AG04449 (cell line): Measurements from ENCODE around the gene SDHAF4.
"Not testable (repeated sequence)": the region's sequence is repeated elsewhere in the genome, so short reads cannot be mapped to it uniquely, and the experiment has no call there.

ENCODE experiments used
- CTCF ChIA-PET: fragments of 350-600 bp; formaldehyde crosslinking; extraction: SDS; loops from one replicate; lab custom pipeline; 2021; ENCODE audit warnings: antibody characterized with exemption; lab: Yijun Ruan, JAX
- POLR2A ChIA-PET: fragments of 400-600, 350-600 bp; formaldehyde crosslinking; extraction: SDS; loops from one replicate; lab custom pipeline; 2020; ENCODE audit warnings: antibody characterized with exemption, inconsistent platforms; lab: Yijun Ruan, JAX
- DNase-seq: peaks from one replicate; pipeline ENCODE4 v3.0.0-alpha.2; 2010; ENCODE audit warnings: low read depth, low spot score
- H3K4me3 ChIP-seq: 2 replicates; pipeline ENCODE4 v1.5.1; 2011; ENCODE audit warnings: low read depth, mild to moderate bottlenecking, control low read depth, low read length
- CTCF ChIP-seq: IDR thresholded peaks from one replicate; pipeline ENCODE4 v1.5.1; 2011; ENCODE audit warnings: mild to moderate bottlenecking, moderate library complexity, low read length, control low read depth, inconsistent platforms; ENCODE audit not compliant: insufficient read depth; ENCODE audit errors: missing control alignments

Gene SDHAF4

DNA sequence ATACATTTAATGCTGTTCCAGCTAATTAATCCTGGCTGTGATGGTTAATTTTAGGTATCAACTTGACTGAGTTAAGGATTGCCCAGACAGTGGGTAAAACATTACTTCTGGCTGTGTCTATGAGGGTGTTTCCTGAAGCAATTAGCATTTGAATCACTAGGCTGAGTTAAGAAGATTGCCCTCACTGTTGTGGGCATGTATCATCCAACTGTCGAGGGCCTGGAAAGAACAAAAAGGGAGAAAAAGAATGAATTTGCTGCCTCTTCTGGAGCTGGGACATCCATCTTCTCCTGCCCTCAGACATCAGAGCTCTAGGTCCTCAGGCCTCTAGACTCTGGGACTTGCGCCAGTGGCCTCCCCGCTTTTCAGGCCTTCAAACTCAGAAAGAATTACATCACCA is 34.3 kb downstream of the SDHAF4 start:
- POLR2A ChIA-PET: no interaction called here
- CTCF ChIA-PET: interaction anchor here (1.4 kb wide), 1 partner anchor 10 kb away, joined by 3 read pairs; no protein-coding TSS in a partner anchor
- H3K4me3 ChIP-seq: no peak overlapping the region
- DNase-seq: no peak
- no peak for TF ChIP-seq CTCF

GRCh38 chr6:70604254-70604653 is 37.5 kb downstream of the SDHAF4 start:
- POLR2A ChIA-PET: no interaction called here
- CTCF ChIA-PET: no interaction called here
- DNase-seq: no peak
- H3K4me3 ChIP-seq: no peak overlapping the region
- no peak for TF ChIP-seq CTCF

- DNase-seq, H3K4me3 ChIP-seq, POLR2A ChIA-PET, CTCF ChIA-PET: not testable (repeated sequence)
Measured at GRCh38 chr6:70607371-70607770, 40.6 kb downstream of the SDHAF4 start.

- POLR2A ChIA-PET, DNase-seq, CTCF ChIA-PET: not testable (repeated sequence)
Measured at GRCh38 chr6:70609181-70609580, 42.5 kb downstream of the SDHAF4 start.

DNA sequence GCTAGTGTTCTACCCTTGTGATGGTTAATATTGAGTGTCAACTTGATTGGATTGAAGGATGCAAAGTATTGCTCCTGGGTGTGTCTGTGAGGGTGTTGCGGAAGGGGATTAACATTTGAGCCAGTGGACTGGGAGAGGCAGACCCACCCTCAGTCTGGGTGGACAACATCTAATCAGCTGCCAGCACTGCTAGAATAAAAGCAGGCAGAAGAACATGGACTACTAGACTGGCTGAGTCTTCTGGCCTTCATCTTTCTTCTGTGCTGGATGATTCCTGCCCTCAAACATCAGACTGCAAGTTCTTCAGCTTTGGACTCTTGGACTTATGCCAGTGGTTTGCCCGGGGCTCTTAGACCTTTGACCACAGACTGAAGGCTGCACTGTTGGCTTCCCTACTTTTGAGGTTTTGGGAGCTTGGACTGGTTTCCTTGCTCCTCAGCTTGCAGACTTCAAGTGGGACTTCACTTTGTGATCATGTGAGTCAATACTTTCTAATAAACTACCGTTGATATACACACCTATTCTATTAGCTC is 50.1 kb downstream of the SDHAF4 start:
- no peak for DNase-seq
- ChIA-PET CTCF (no interaction called here), POLR2A (no interaction called here)
- no peak for TF ChIP-seq CTCF
- no peak overlapping the region for H3K4me3 ChIP-seq

More at GRCh38 chr6:70609181-70609580, 42.5 kb downstream of the SDHAF4 start:
- H3K4me3 ChIP-seq: not testable (repeated sequence)

DNA sequence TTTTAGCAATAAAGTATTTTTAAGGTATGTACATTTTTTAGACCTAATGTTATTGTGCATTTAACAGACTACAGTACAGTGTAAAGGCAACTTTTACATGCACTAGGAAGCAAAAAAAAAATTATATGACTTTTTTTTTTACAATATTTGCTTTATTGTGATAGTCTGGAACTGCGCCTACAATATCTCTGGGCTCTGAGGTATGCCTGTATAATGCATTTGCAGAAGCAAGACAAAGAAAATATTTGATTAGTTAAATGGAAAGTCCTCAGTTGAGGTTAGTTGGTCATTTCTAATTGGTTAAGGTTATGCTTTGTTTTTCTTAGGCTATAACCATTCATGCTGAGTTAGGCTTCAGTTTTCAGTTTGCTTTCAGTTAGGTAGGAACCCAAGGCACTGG is 54.0 kb downstream of the SDHAF4 start:
- TF ChIP-seq CTCF: no peak
- ChIA-PET POLR2A (no interaction called here), CTCF (no interaction called here)
- DNase-seq: no peak
- H3K4me3 ChIP-seq: no peak overlapping the region

GRCh38 chr6:70622461-70622860 is 55.7 kb downstream of the SDHAF4 start:
- DNase-seq: no peak
- CTCF ChIA-PET: no interaction called here
- POLR2A ChIA-PET: no interaction called here
- TF ChIP-seq CTCF: no peak
- H3K4me3 ChIP-seq: no peak overlapping the region
